GM12872 (cell line): ENCODE data around the gene NTN1.

Experiments
- TF ChIP-seq, protein P1 (sequence below): IDR thresholded peaks from 3 replicates; pipeline ENCODE4 v1.5.1; 2011; ENCODE audit warnings: low read depth, mild to moderate bottlenecking, low read length, moderate library complexity; ENCODE audit not compliant: insufficient read depth

NTN1 gene

DNA sequence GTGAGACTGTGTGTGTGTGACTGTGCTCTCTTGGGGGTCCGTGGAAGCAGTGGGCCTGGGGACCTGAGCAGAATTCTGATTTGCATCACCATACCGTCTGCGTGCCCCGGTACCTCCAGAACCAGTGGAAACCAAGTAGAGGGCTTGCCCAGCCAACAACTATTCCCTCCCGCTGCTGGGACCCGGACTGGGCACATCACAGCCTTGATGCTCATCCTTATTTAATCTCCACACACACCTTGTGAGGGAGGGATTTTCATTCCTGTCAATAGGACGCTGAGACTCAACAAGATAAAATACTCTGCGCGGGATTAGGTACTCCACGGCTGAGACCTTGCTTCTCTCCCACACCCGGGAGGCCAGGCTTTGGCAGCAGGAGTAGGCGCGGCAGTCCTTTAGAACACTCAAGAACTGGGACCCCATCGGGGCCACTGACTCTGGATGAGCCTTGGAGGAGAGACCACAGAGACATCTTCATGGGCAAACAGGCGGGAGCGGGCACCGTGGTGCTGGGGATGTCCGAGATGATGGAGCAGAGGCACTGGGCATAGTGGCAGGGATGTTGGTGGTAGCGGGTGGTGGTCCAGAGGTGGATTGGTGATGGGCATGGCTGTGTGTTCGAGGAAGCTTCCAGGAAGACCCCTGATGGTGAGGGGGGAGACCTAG, 208.0 kb downstream of the NTN1 start:
- TF ChIP-seq, protein P1, sequence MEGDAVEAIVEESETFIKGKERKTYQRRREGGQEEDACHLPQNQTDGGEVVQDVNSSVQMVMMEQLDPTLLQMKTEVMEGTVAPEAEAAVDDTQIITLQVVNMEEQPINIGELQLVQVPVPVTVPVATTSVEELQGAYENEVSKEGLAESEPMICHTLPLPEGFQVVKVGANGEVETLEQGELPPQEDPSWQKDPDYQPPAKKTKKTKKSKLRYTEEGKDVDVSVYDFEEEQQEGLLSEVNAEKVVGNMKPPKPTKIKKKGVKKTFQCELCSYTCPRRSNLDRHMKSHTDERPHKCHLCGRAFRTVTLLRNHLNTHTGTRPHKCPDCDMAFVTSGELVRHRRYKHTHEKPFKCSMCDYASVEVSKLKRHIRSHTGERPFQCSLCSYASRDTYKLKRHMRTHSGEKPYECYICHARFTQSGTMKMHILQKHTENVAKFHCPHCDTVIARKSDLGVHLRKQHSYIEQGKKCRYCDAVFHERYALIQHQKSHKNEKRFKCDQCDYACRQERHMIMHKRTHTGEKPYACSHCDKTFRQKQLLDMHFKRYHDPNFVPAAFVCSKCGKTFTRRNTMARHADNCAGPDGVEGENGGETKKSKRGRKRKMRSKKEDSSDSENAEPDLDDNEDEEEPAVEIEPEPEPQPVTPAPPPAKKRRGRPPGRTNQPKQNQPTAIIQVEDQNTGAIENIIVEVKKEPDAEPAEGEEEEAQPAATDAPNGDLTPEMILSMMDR, result no peak

DNA sequence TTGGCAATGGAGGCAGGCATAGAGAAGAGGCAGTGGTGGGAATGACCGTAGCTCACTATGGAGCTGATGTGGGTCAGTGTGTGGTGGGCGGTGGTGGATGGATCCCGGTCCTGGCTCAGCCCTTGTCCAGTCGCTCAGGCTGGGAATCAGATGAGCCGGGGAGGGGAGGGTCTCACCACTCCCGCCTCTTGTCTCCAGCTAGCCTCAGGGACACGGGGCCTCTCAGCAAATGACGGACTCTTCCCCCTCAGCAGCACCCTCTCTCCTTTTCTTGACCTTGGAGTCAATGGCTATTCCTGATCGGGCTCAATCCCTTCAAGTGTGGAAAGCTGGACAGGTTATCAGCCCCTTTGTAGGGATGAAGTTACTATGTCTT, 208.5 kb downstream of the NTN1 start:
- TF ChIP-seq, protein P1, result no peak

DNA sequence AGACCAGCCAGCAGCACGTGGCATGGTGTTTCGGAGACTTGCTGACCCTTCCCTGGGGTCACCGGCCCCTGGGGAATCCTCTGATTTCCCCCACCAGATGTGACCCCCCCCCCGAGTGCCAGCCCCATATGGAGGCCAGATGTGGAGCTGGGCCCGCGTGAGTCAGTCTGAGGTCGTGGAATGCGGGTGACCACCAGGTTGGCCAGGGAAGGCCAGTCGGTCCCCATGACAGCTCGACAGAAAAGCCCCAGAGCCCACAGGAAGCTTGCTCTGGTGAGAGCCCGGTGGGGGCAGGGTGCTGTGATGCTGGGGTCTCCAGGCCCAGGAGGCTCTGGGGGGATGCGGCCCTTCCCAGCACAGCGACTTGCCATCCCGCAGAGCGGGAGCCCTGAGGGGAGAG, 209.0 kb downstream of the NTN1 start:
- TF ChIP-seq, protein P1, result no peak

DNA sequence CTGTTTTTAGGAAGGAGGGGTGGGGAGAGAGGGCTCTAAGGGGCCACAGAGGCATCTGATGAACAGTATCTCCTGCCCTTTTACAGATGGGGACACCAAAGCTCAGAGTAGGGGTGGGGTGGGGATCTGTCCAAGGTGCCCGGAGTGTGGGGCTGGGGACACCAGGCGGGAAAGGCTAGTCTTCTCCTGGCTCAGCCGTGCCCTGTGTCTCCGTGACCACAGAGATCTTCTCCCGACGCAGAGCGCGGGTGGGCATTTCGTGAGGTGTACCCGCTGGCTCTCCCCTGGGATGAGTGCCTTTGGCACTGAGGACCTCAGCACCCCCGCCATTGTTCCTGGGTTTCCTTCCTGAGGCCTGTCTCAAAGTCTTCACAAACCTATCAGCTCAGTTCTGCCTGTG, 209.6 kb downstream of the NTN1 start:
- TF ChIP-seq, protein P1, result no peak

DNA sequence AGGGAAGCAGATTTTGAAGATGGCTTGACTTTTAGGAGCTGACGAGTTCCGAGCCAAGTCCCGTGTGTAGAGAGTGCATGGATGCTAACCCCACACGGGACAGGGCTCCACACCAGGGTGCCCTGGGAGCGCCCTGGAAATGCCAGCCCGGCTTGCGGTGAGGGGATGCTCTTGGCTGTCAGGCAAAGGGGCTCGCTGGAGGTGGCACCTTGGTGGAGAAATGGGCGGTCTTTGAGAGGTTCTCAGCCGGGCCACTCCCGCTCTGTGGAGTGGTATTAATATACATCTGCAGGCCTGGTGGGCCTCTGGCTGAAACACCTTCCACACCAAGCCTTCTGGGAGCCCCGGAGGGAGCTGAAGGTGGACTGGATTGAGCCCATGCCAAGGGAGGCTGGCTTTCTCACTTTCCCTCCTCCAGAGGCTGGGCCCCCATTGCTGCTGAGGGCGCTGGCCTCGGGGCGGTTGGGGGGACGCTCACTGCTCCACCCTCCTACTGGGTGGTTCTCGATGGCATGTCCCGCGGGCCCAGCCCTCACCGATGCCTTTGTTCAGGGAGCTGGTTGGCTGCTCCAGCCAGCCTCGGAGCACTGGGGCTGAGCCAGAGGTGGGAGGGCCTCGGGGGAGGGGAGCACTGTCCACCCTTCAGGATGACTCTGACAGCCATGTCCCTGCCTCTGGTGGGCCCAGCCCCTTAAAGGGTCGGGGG, 210.3 kb downstream of the NTN1 start:
- TF ChIP-seq, protein P1, result no peak

DNA sequence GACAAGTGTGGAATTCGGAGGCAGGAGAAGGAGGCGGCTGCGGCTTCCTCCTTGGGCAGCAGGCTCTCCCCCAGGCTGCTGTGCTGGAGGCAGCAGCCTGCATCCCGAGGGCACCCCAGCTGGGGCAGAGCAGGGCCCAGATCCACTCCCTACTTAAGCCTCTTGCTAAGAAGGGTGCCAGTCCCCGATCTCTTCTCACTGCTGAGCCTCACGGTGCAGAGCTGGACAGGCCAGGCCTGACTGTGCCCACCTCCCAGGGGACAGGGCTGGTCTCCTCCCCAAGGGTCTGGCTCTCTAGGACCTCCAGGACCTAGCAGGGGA, 210.8 kb downstream of the NTN1 start:
- TF ChIP-seq, protein P1, result no peak

DNA sequence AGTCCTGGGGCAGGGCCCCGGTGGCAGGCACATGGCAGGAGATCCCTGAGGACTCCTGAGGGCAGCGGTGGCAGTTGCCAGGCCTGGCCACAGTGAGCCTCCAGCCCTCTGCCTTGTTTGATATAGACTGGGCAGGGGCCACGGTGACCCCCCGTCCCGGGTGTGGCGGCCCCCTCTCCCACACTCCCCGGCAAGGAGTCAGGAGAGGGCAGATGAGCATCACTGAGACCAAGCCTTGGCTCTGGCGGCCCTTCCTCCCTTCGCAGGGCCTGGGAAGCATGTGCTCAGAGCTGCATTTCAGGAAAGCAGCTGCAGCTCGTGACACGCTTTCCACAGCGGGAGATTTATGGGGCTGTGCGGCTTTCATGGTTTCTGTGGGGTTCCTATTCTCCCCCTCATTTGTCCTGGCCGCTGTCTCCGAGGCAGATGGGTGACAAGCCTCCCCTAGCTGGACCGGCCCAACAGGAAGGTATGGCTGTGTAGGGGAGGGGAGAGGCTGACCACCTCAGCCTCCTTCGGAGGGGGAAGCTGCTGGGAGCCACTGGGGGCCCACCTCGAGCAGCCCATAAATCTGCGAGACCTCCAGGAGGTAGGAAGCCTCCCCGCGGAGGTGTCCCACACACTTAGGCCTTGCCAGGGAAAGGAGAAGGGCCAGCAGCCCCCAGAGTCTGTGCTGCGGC, 211.4 kb downstream of the NTN1 start:
- TF ChIP-seq, protein P1, result no peak
